ENCODE measurements around the gene RALB.

RALB gene

DNA sequence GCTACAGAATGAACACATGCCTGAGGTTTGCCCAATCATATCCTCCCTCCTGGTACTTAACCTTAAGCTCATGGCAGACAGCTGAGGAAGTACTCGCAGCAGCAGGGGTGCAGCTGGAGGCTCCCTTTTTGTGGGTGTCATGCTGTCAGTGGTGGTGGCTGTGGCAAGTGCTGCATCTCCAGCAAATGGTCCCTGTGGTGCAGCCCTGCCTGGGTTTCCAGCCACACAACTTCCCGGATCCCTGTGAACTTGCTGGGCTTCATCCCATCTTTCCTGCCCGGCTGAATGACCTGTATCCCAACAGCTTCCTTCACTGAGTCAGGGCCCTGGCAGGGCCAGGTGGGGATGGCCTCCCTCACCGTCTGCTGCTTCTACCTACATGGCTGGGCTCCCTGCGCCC is 34.5 kb upstream of the RALB start:
- H3K9ac ChIP-seq (ENCODE audit: low read depth, low read length): no peak overlapping the region
- H3K4me1 ChIP-seq (ENCODE audit: control insufficient read depth, insufficient read depth, low read length): 0 out of 2 replicates have a peak, but pooled peaks cover 3% of the 10 kb centered on the region
- H3K4me3 ChIP-seq (ENCODE audit: low read depth, low read length): no peak overlapping the region
- H3K9me3 ChIP-seq (ENCODE audit: control insufficient read depth, insufficient read depth, low read length): no peaks in the 10 kb centered on the region; the same call in 1 of the 2 replicates
- no peaks in the 10 kb centered on the region; the same call in 1 of the 2 replicates for H3K36me3 ChIP-seq (ENCODE audit: control insufficient read depth, insufficient read depth, low read length)
- peaks cover 10% of the 10 kb centered on the region for H3K27me3 ChIP-seq (ENCODE audit: control insufficient read depth, insufficient read depth, low read length)
- H3K27ac ChIP-seq (ENCODE audit: low read depth, low read length): no peak overlapping the region

DNA sequence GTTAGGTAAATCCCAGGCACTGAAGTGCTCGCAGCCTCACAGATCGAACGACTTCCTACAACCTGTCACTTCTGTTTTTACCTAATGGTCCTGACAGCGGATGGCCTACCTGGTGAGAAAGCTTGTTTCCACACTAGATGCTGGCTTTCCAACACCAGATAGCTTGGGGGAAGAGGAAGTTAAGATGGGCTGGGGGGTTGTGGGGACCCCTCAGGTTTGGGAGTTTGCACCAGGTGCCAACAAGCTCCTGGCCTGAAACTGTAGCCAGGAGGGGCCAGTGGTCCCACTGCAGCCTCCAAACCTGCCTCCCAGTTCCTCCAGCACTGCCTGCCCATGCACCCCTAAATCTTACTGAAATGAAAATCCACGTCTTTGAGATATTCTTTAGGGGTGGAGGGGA is 33.4 kb upstream of the RALB start:
- H3K9me3 ChIP-seq (ENCODE audit: control insufficient read depth, insufficient read depth, low read length): no peaks in the 10 kb centered on the region; the same call in 1 of the 2 replicates
- no peaks in the 10 kb centered on the region; the same call in 1 of the 2 replicates for H3K36me3 ChIP-seq (ENCODE audit: control insufficient read depth, insufficient read depth, low read length)

DNA sequence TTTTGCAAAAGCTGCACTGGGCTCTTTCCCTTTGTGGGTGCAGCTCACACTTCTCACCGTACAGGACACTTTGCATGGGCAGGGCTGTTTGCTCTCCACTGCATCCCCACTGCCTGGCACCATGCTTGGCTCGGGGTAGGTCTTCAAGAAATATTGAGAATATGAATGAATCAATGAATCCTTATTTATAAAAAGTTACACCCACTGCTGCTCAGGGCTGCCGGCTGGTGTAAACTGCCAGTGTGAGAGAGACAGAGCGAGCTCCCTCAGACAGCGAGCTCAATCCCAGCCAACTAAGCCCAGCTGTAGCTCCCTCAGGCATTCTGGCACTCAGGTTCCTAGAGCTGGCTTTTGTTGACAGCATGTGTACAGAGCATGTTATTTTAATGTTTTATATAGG is 32.9 kb upstream of the RALB start:
- Histone ChIP-seq H3K27ac (ENCODE audit: low read depth, low read length) (no peak overlapping the region), H3K36me3 (ENCODE audit: control insufficient read depth, insufficient read depth, low read length) (no peaks in the 10 kb centered on the region; the same call in 1 of the 2 replicates), H3K27me3 (ENCODE audit: control insufficient read depth, insufficient read depth, low read length) (peaks cover 24% of the 10 kb centered on the region), H3K9ac (ENCODE audit: low read depth, low read length) (no peak overlapping the region), H3K4me1 (ENCODE audit: control insufficient read depth, insufficient read depth, low read length) (peaks cover 9% of the 10 kb centered on the region; the same call in 1 of the 2 replicates), H3K9me3 (ENCODE audit: control insufficient read depth, insufficient read depth, low read length) (no peaks in the 10 kb centered on the region; the same call in 1 of the 2 replicates), H3K4me3 (ENCODE audit: low read depth, low read length) (no peak overlapping the region)

More for the DNA sequence above, 33.4 kb upstream of the RALB start:
- H3K4me3 ChIP-seq (ENCODE audit: low read depth, low read length): no peak overlapping the region
- peaks cover 19% of the 10 kb centered on the region for H3K27me3 ChIP-seq (ENCODE audit: control insufficient read depth, insufficient read depth, low read length)
- no peak overlapping the region for H3K27ac ChIP-seq (ENCODE audit: low read depth, low read length)
- H3K9ac ChIP-seq (ENCODE audit: low read depth, low read length): no peak overlapping the region
- H3K4me1 ChIP-seq (ENCODE audit: control insufficient read depth, insufficient read depth, low read length): peaks cover 9% of the 10 kb centered on the region; the same call in 1 of the 2 replicates

- no peak overlapping the region for H3K9ac ChIP-seq (ENCODE audit: low read depth, low read length)
- no peaks in the 10 kb centered on the region; the same call in 1 of the 2 replicates for H3K9me3 ChIP-seq (ENCODE audit: control insufficient read depth, insufficient read depth, low read length)
- peaks cover 33% of the 10 kb centered on the region for H3K27me3 ChIP-seq (ENCODE audit: control insufficient read depth, insufficient read depth, low read length)
- no peak overlapping the region for H3K4me3 ChIP-seq (ENCODE audit: low read depth, low read length)
- no peak overlapping the region for H3K27ac ChIP-seq (ENCODE audit: low read depth, low read length)
- no peaks in the 10 kb centered on the region; the same call in 1 of the 2 replicates for H3K36me3 ChIP-seq (ENCODE audit: control insufficient read depth, insufficient read depth, low read length)
- H3K4me1 ChIP-seq (ENCODE audit: control insufficient read depth, insufficient read depth, low read length): peaks cover 9% of the 10 kb centered on the region; the same call in 1 of the 2 replicates
Observed at GRCh38 chr2:120220756-120221155, 31.9 kb upstream of the RALB start.

GRCh38 chr2:120221616-120222015 is 31.0 kb upstream of the RALB start:
- Histone ChIP-seq H3K27me3 (ENCODE audit: control insufficient read depth, insufficient read depth, low read length) (peaks cover 41% of the 10 kb centered on the region), H3K27ac (ENCODE audit: low read depth, low read length) (no peak overlapping the region), H3K4me3 (ENCODE audit: low read depth, low read length) (no peak overlapping the region), H3K4me1 (ENCODE audit: control insufficient read depth, insufficient read depth, low read length) (peaks cover 9% of the 10 kb centered on the region; the same call in 1 of the 2 replicates), H3K9ac (ENCODE audit: low read depth, low read length) (no peak overlapping the region), H3K9me3 (ENCODE audit: control insufficient read depth, insufficient read depth, low read length) (no peaks in the 10 kb centered on the region; the same call in 1 of the 2 replicates), H3K36me3 (ENCODE audit: control insufficient read depth, insufficient read depth, low read length) (no peaks in the 10 kb centered on the region; the same call in 1 of the 2 replicates)

DNA sequence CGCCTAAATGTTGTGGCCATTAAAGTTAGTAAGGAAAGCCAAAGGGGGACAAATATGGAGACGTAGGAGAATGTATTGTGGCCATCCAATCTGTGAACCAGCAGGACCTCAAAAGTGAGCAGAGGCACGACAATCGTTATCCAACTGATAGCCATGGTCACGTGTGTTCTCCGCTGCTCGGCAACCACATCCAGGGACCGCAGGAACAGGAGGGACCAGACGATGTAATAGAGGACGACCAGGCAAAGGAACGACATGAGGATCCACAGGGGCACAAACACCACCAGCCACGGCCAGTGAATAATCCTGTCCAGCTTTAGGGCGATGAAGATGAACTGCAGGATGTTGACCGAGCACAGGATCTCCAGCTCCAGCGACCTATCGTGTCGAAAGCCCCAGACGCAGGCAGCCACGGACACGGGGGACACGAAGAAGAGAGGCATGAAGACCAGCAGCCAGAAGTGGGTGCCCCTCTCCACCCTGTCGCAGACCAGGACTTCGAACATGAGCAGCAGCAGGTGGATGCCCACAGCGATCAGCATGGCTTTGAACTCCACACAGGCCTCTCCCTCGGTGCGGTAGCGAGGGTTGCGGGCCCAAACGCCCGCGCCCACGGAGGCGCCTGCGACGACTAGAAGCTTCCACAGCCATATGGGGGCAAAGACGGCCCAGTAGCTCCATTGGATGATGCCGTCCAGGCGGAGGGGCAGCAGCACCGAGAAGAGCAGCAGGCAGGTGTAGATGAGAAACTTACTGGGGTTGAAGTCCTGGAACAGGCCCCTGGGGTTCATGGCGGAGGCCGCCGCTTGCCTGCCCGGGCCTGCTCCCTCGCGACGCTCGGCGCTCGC is 30.2 kb upstream of the RALB start:
- Histone ChIP-seq H3K36me3 (ENCODE audit: control insufficient read depth, insufficient read depth, low read length) (no peaks in the 10 kb centered on the region; the same call in 1 of the 2 replicates), H3K4me1 (ENCODE audit: control insufficient read depth, insufficient read depth, low read length) (peaks cover 9% of the 10 kb centered on the region; the same call in 1 of the 2 replicates), H3K27me3 (ENCODE audit: control insufficient read depth, insufficient read depth, low read length) (peaks cover 45% of the 10 kb centered on the region), H3K9ac (ENCODE audit: low read depth, low read length) (peak overlapping the region; percentile 89), H3K27ac (ENCODE audit: low read depth, low read length) (no peak overlapping the region), H3K9me3 (ENCODE audit: control insufficient read depth, insufficient read depth, low read length) (no peaks in the 10 kb centered on the region; the same call in 1 of the 2 replicates), H3K4me3 (ENCODE audit: low read depth, low read length) (peak overlapping the region; percentile 75)

GRCh38 chr2:120223034-120223912 is 29.4 kb upstream of the RALB start, which contains the start of gene TMEM185B:
TMEM185B (minus strand) TSS chr2:120223400; CDS start chr2:120222976, 424 bp downstream.
- H3K9ac ChIP-seq (ENCODE audit: low read depth, low read length): peak within 1 kb of the TSS; percentile 89
- peak within 1 kb of the TSS; percentile 87 for H3K27ac ChIP-seq (ENCODE audit: low read depth, low read length)
- peaks cover 50% of the 10 kb centered on the region for H3K27me3 ChIP-seq (ENCODE audit: control insufficient read depth, insufficient read depth, low read length)
- H3K4me3 ChIP-seq (ENCODE audit: low read depth, low read length): peak within 1 kb of the TSS; percentile 75
- H3K4me1 ChIP-seq (ENCODE audit: control insufficient read depth, insufficient read depth, low read length): peaks cover 9% of the 10 kb centered on the region; the same call in 1 of the 2 replicates
- no peaks in the 10 kb centered on the region; the same call in 1 of the 2 replicates for H3K9me3 ChIP-seq (ENCODE audit: control insufficient read depth, insufficient read depth, low read length)
- no peaks in the 10 kb centered on the region; the same call in 1 of the 2 replicates for H3K36me3 ChIP-seq (ENCODE audit: control insufficient read depth, insufficient read depth, low read length)

DNA sequence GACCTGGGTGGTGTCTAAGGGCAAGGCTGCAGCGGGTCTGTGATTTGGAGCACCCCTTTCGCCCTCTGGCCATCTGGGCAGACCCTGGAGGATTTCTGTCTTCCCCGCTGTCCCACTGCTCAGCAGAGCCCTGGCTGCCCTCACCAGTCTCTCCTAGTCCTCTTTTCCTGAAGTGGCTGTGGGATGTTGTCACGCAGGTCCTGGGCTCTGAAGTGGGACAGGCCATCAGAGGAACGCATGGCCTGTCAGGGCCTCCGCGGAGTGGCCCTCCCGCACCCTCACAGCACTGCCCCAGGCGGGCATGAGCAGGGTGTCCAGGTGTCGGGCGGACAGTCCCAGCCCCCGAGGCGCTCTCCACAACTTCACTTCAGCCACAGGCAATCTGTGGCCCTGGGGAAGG is 28.4 kb upstream of the RALB start:
- peaks cover 9% of the 10 kb centered on the region; the same call in 1 of the 2 replicates for H3K4me1 ChIP-seq (ENCODE audit: control insufficient read depth, insufficient read depth, low read length)
- no peak overlapping the region for H3K9ac ChIP-seq (ENCODE audit: low read depth, low read length)
- H3K27ac ChIP-seq (ENCODE audit: low read depth, low read length): no peak overlapping the region

GRCh38 chr2:120224735-120225548 is 27.7 kb upstream of the RALB start:
- H3K4me1 ChIP-seq (ENCODE audit: control insufficient read depth, insufficient read depth, low read length): peaks cover 9% of the 10 kb centered on the region; the same call in 1 of the 2 replicates
- no peak overlapping the region for H3K4me3 ChIP-seq (ENCODE audit: low read depth, low read length)
- H3K9ac ChIP-seq (ENCODE audit: low read depth, low read length): no peak overlapping the region
- H3K36me3 ChIP-seq (ENCODE audit: control insufficient read depth, insufficient read depth, low read length): no peaks in the 10 kb centered on the region; the same call in 1 of the 2 replicates
- peaks cover 50% of the 10 kb centered on the region for H3K27me3 ChIP-seq (ENCODE audit: control insufficient read depth, insufficient read depth, low read length)
- H3K27ac ChIP-seq (ENCODE audit: low read depth, low read length): no peak overlapping the region
- H3K9me3 ChIP-seq (ENCODE audit: control insufficient read depth, insufficient read depth, low read length): no peaks in the 10 kb centered on the region; the same call in 1 of the 2 replicates

More for the DNA sequence above, 28.4 kb upstream of the RALB start:
- Histone ChIP-seq H3K9me3 (ENCODE audit: control insufficient read depth, insufficient read depth, low read length) (no peaks in the 10 kb centered on the region; the same call in 1 of the 2 replicates), H3K4me3 (ENCODE audit: low read depth, low read length) (no peak overlapping the region), H3K27me3 (ENCODE audit: control insufficient read depth, insufficient read depth, low read length) (peaks cover 50% of the 10 kb centered on the region), H3K36me3 (ENCODE audit: control insufficient read depth, insufficient read depth, low read length) (no peaks in the 10 kb centered on the region; the same call in 1 of the 2 replicates)
